Vagina (tissue), 2 donors: ENCODE results near the gene DENND1A. TPM values are rescaled to one million over a fixed set of nuclear protein-coding genes. Genes with fewer than 3 reads are reported as not detected.
"Not testable (repeated sequence)": the region's sequence is repeated elsewhere in the genome, so short reads cannot be mapped to it uniquely, and the experiment has no call there.

Source experiments
- DNase-seq, 2 donors: peaks; one replicate each; pipeline ENCODE4 v3.0.0-alpha.2; 2017; ENCODE audit errors: extremely low spot score in 2 of 2
- H3K27ac ChIP-seq: fragments of 200-600 bp; sonication (generic); one replicate; pipeline ENCODE4 v1.5.1; 2019
- H3K27me3 ChIP-seq: fragments of 200-600 bp; sonication (generic); one replicate; pipeline ENCODE4 v1.5.1; 2019
- H3K36me3 ChIP-seq, 2 donors: fragments of 200-600 bp; sonication (generic); one replicate each; pipeline ENCODE4 v1.5.1; 2017 to 2019
- H3K4me1 ChIP-seq: fragments of 200-600 bp; sonication (generic); one replicate; pipeline ENCODE4 v1.5.1; 2019
- H3K4me3 ChIP-seq, 2 donors: fragments of 200-600 bp; sonication (generic); 1 replicate in 1 of 2; 2 replicates in 1 of 2; pipeline ENCODE4 v1.5.1; 2016 to 2019
- H3K9me3 ChIP-seq: fragments of 200-600 bp; sonication (generic); one replicate; pipeline ENCODE4 v1.5.1; 2019
- CTCF ChIP-seq, 3 experiments: fragments of 450-650 bp in 2 of 3; fragments of 200-600 bp in 1 of 3; sonication (generic) in 1 of 3; IDR thresholded peaks; one replicate each; pipeline ENCODE4 v1.5.1; 2017 to 2019; ENCODE audit warnings: antibody characterized with exemption in 3 of 3, mild to moderate bottlenecking in 2 of 3, moderate library complexity in 2 of 3
- POLR2A ChIP-seq, 2 donors: fragments of 450-650 bp; IDR thresholded peaks; one replicate each; pipeline ENCODE4 v1.6.1; 2017; ENCODE audit warnings: antibody characterized with exemption in 2 of 2, mild to moderate bottlenecking in 2 of 2, moderate library complexity in 2 of 2
- POLR2AphosphoS5 ChIP-seq, 2 donors: sonication (generic); formaldehyde crosslinking; IDR thresholded peaks; one replicate each; pipeline ENCODE4 v1.9.0; 2017; ENCODE audit warnings: antibody characterized with exemption in 2 of 2, mild to moderate bottlenecking in 2 of 2, low read depth in 1 of 2; ENCODE audit not compliant: insufficient read depth in 1 of 2
- intact Hi-C: fragments of 100-400 bp; cut with DNase I; formaldehyde crosslinking; loops from one replicate; pipeline ENCODE4 v1.15.1; 2023
- total RNA-seq: library from RNA; depleted of rRNA; stranded (reverse); fragments of >200 nt; gene quantifications from one replicate; pipeline ENCODE4 v1.2.3, GENCODE V29; 2016

DENND1A gene
- total RNA-seq, 1 donor from 2014 or later, result 20.4 TPM

GRCh38 chr9:123823194-123823947, 106.6 kb downstream of the DENND1A start:
- Histone ChIP-seq H3K36me3 (no peaks in the 10 kb centered on the region), H3K27me3 (no peaks in the 10 kb centered on the region), H3K9me3 (peaks cover 3% of the 10 kb centered on the region), H3K4me3 (no peak overlapping the region), H3K4me1 (no peaks in the 10 kb centered on the region), H3K27ac (no peak overlapping the region)
- no peak for DNase-seq
- intact Hi-C loops, result no loop called here
- TF ChIP-seq CTCF (IDR thresholded peaks at IDR 0.05) (no peak), POLR2AphosphoS5 (IDR thresholded peaks at IDR 0.05; ENCODE audit: insufficient read depth in 1 of 2, low read depth in 1 of 2) (no peak), POLR2A (IDR thresholded peaks at IDR 0.05) (no peak)

GRCh38 chr9:123821619-123822018, 108.3 kb downstream of the DENND1A start:
- Histone ChIP-seq H3K36me3 (no peaks in the 10 kb centered on the region), H3K9me3 (no peaks in the 10 kb centered on the region), H3K27me3 (no peaks in the 10 kb centered on the region), H3K4me1 (no peaks in the 10 kb centered on the region), H3K27ac (no peak overlapping the region), H3K4me3 (no peak overlapping the region)
- no peak for TF ChIP-seq POLR2AphosphoS5 (IDR thresholded peaks at IDR 0.05; ENCODE audit: insufficient read depth in 1 of 2, low read depth in 1 of 2)
- TF ChIP-seq CTCF (IDR thresholded peaks at IDR 0.05), result no peak
- TF ChIP-seq POLR2A (IDR thresholded peaks at IDR 0.05), result no peak
- intact Hi-C loops, result no loop called here
- DNase-seq, result no peak

- no peak overlapping the region for H3K27ac ChIP-seq
- H3K4me1 ChIP-seq, result no peaks in the 10 kb centered on the region
These were observed 109.8 kb downstream of the DENND1A start for GRCh38 chr9:123820139-123820538.

GRCh38 chr9:123816817-123817472, 113.0 kb downstream of the DENND1A start:
- Histone ChIP-seq H3K4me3 (no peak overlapping the region), H3K36me3 (no peaks in the 10 kb centered on the region), H3K27ac (no peak overlapping the region), H3K27me3 (no peaks in the 10 kb centered on the region), H3K4me1 (no peaks in the 10 kb centered on the region), H3K9me3 (no peaks in the 10 kb centered on the region)
- intact Hi-C loops, result no loop called here
- DNase-seq, result no peak
- TF ChIP-seq POLR2A (IDR thresholded peaks at IDR 0.05), result no peak
- TF ChIP-seq POLR2AphosphoS5 (IDR thresholded peaks at IDR 0.05; ENCODE audit: insufficient read depth in 1 of 2, low read depth in 1 of 2), result no peak
- TF ChIP-seq CTCF (IDR thresholded peaks at IDR 0.05), result no peak

More at GRCh38 chr9:123820139-123820538, 109.8 kb downstream of the DENND1A start:
- intact Hi-C loops, result no loop called here
- H3K36me3 ChIP-seq, result no peaks in the 10 kb centered on the region
- TF ChIP-seq POLR2A (IDR thresholded peaks at IDR 0.05) (no peak), POLR2AphosphoS5 (IDR thresholded peaks at IDR 0.05; ENCODE audit: insufficient read depth in 1 of 2, low read depth in 1 of 2) (no peak), CTCF (IDR thresholded peaks at IDR 0.05) (no peak)
- H3K27me3 ChIP-seq, result no peaks in the 10 kb centered on the region
- DNase-seq, result no peak
- H3K4me3 ChIP-seq, result no peak overlapping the region
- H3K9me3 ChIP-seq, result no peaks in the 10 kb centered on the region

GRCh38 chr9:123815856-123816255, 114.1 kb downstream of the DENND1A start:
- H3K9me3 ChIP-seq, H3K4me3 ChIP-seq, H3K4me1 ChIP-seq, H3K36me3 ChIP-seq, H3K27me3 ChIP-seq, H3K27ac ChIP-seq, intact Hi-C loops, DNase-seq: not testable (repeated sequence)
